Natural killer cell (primary cell): Measurements from ENCODE around the gene NFKBIE. TPM values are rescaled to one million over a fixed set of nuclear protein-coding genes. Genes with fewer than 3 reads are reported as not detected.
A peak's percentile ranks its signal among the peaks of the same experiment; 100 is the strongest.

Source experiments
- ATAC-seq, 3 donors: fragments of 150-1000 bp in 2 of 3; fragments of 200-7000 bp in 1 of 3; cut with Tn5 transposase; 1 replicate in 1 of 3; 2 replicates in 2 of 3; pipeline ENCODE4 v1.10.0; 2021; ENCODE audit warnings: mild to moderate bottlenecking in 2 of 3, moderate library complexity in 2 of 3
- DNase-seq, 2 donors: peaks; one replicate each; pipeline versions ENCODE4 v3.0.0 to v3.0.0-alpha.2; 2013 to 2021; ENCODE audit warnings: mixed read lengths in 1 of 2
- H3K27ac ChIP-seq: one replicate; pipeline ENCODE4 v1.5.1; 2013; ENCODE audit warnings: mild to moderate bottlenecking, low read length
- H3K27me3 ChIP-seq: one replicate; pipeline ENCODE4 v1.6.1; 2013; ENCODE audit warnings: low read length; ENCODE audit not compliant: control insufficient read depth, insufficient read depth
- H3K36me3 ChIP-seq: one replicate; pipeline ENCODE4 v1.6.1; 2013; ENCODE audit warnings: low read length; ENCODE audit not compliant: control insufficient read depth, insufficient read depth
- H3K4me1 ChIP-seq: one replicate; pipeline ENCODE4 v1.6.1; 2013; ENCODE audit warnings: low read length; ENCODE audit not compliant: control insufficient read depth, insufficient read depth
- H3K4me3 ChIP-seq: one replicate; pipeline ENCODE4 v1.5.1; 2013; ENCODE audit warnings: low read length
- H3K9me3 ChIP-seq: one replicate; pipeline ENCODE4 v1.6.1; 2013; ENCODE audit warnings: low read length; ENCODE audit not compliant: control insufficient read depth, insufficient read depth
- H3K27ac Mint-ChIP-seq, 2 donors: one replicate each; pipeline ENCODE4 v1.8.0; 2022; ENCODE audit warnings: mild to moderate bottlenecking in 2 of 2, mixed read lengths in 2 of 2, moderate library complexity in 1 of 2
- H3K27me3 Mint-ChIP-seq, 2 donors: one replicate each; pipeline ENCODE4 v1.8.0; 2022; ENCODE audit warnings: low read depth in 2 of 2, mixed read lengths in 2 of 2
- H3K36me3 Mint-ChIP-seq: one replicate; pipeline ENCODE4 v1.8.0; 2022; ENCODE audit warnings: mixed read lengths
- H3K4me1 Mint-ChIP-seq, 2 donors: one replicate each; pipeline ENCODE4 v1.8.0; 2022; ENCODE audit warnings: mixed read lengths in 2 of 2
- H3K4me3 Mint-ChIP-seq: one replicate; pipeline ENCODE4 v1.8.0; 2022; ENCODE audit warnings: mild to moderate bottlenecking, moderate library complexity, mixed read lengths
- H3K9me3 Mint-ChIP-seq, 2 donors: one replicate each; pipeline ENCODE4 v1.8.0; 2022; ENCODE audit warnings: mixed read lengths in 2 of 2
- CTCF ChIP-seq: fragments of 200-600 bp; IDR thresholded peaks from one replicate; pipeline ENCODE4 v1.8.0; 2022; ENCODE audit warnings: antibody characterized with exemption
- WGBS: methylation state at CpG from one replicate; pipeline ENCODE4 v1.1.7; 2013; ENCODE audit warnings: missing lambda C conversion rate; ENCODE audit not compliant: insufficient coverage; 5-methylcytosine and 5-hydroxymethylcytosine counted together
- intact Hi-C: fragments of 100-400 bp; cut with micrococcal nuclease; formaldehyde crosslinking; loops from one replicate; pipeline ENCODE4 v1.14.2; 2022
- total RNA-seq, 4 donors: library from RNA; stranded (reverse); fragments of 120-200 nt in 1 of 4; gene quantifications; one replicate each; pipeline versions ENCODE4 v1.2.3 to v1.2.4, GENCODE V29; 2013 to 2022

The NFKBIE gene
- total RNA-seq, 3 donors from 2014 or later (not counting 1 experiment from before 2014, with no cell fraction given), result 44.9 to 61.5 (median 56.4) TPM

GRCh38 chr6:44250718-44251123 is 14.6 kb downstream of the NFKBIE start:
- Mint-ChIP-seq H3K27me3 (no peaks in the 10 kb centered on the region), H3K4me3 (no peak overlapping the region), H3K27ac (peak overlapping the region in 1 of 2 donors; percentile 34), H3K36me3 (peaks cover 18% of the 10 kb centered on the region), H3K4me1 (peaks cover 58 to 66% of the 10 kb centered on the region in 2 donors), H3K9me3 (no peaks in the 10 kb centered on the region)
- DNase-seq (peak in 1 of 2 donors; percentile 19), ATAC-seq (no peak)
- no peak overlapping the region for H3K4me3 ChIP-seq
- no peak for TF ChIP-seq CTCF
- H3K27me3 ChIP-seq, result no peaks in the 10 kb centered on the region
- no peak overlapping the region for H3K27ac ChIP-seq
- intact Hi-C loops, result no loop called here
- WGBS, result 100% methylated on average over 3 of the region's 3 CpGs
- H3K4me1 ChIP-seq, result peaks cover 20% of the 10 kb centered on the region
- peaks cover 66% of the 10 kb centered on the region for H3K36me3 ChIP-seq
- H3K9me3 ChIP-seq, result no peaks in the 10 kb centered on the region

- H3K36me3 Mint-ChIP-seq, result peaks cover 18% of the 10 kb centered on the region
- WGBS, result 78% methylated on average over 5 of the region's 6 CpGs
- Histone ChIP-seq H3K27me3 (no peaks in the 10 kb centered on the region), H3K4me3 (no peak overlapping the region), H3K27ac (no peak overlapping the region), H3K9me3 (no peaks in the 10 kb centered on the region), H3K4me1 (peaks cover 23% of the 10 kb centered on the region), H3K36me3 (peaks cover 65% of the 10 kb centered on the region)
- intact Hi-C loops, result no loop called here
- ATAC-seq (no peak), DNase-seq (no peak)
- no peaks in the 10 kb centered on the region for H3K9me3 Mint-ChIP-seq
- no peaks in the 10 kb centered on the region for H3K27me3 Mint-ChIP-seq
- peak overlapping the region; percentile 34 to 99 for H3K27ac Mint-ChIP-seq
- H3K4me3 Mint-ChIP-seq, result no peak overlapping the region
- no peak for TF ChIP-seq CTCF
- H3K4me1 Mint-ChIP-seq, result peaks cover 52 to 66% of the 10 kb centered on the region in 2 donors
These were observed 15.2 kb downstream of the NFKBIE start for GRCh38 chr6:44250067-44250717.

- Mint-ChIP-seq H3K9me3 (no peaks in the 10 kb centered on the region), H3K36me3 (peaks cover 18% of the 10 kb centered on the region), H3K27ac (peak overlapping the region; percentile 99), H3K27me3 (no peaks in the 10 kb centered on the region), H3K4me1 (peaks cover 44 to 60% of the 10 kb centered on the region in 2 donors), H3K4me3 (peak overlapping the region; percentile 100)
- Histone ChIP-seq H3K27ac (no peak overlapping the region), H3K4me3 (no peak overlapping the region), H3K36me3 (peaks cover 55% of the 10 kb centered on the region), H3K27me3 (no peaks in the 10 kb centered on the region), H3K4me1 (peaks cover 23% of the 10 kb centered on the region), H3K9me3 (no peaks in the 10 kb centered on the region)
- DNase-seq, result peak in 1 of 2 donors; percentile 15
- no peak for ATAC-seq
- intact Hi-C loops, result loop anchor here (5.0 kb wide), 1 partner anchor 1077 kb away; the partner anchor contains the start of gene SRF
- no peak for TF ChIP-seq CTCF
- WGBS, result 78% methylated on average over 9 of the region's 9 CpGs
These were observed 16.1 kb downstream of the NFKBIE start for GRCh38 chr6:44249082-44249748.
